ENCODE measurements around the gene ZBTB21. TPM values are rescaled to one million over a fixed set of nuclear protein-coding genes. Genes with fewer than 3 reads are reported as not detected.

The ZBTB21 gene
- total and polyA plus RNA-seq, 8 donors: 1.9 to 18.7 (median 4.8) TPM

GRCh38 chr21:42044871-42045495 is 34.8 kb upstream of the ZBTB21 start:
- intact Hi-C loops (cut with DNase I; ENCODE audit: low total_unique reads): no loop called here
- Histone ChIP-seq H3K4me1 (peaks cover under 1 to 8% (median 1%) of the 10 kb centered on the region in 4 donors), H3K9me3 (no peaks in the 10 kb centered on the region), H3K36me3 (no peaks in the 10 kb centered on the region), H3K27me3 (no peaks in the 10 kb centered on the region), H3K27ac (no peak overlapping the region), H3K4me3 (no peak overlapping the region)
- TF ChIP-seq POLR2A (IDR thresholded peaks at IDR 0.05) (no peak), EP300 (IDR thresholded peaks at IDR 0.05) (no peak), POLR2AphosphoS5 (IDR thresholded peaks at IDR 0.05) (no peak)
- TF ChIP-seq, protein P1, sequence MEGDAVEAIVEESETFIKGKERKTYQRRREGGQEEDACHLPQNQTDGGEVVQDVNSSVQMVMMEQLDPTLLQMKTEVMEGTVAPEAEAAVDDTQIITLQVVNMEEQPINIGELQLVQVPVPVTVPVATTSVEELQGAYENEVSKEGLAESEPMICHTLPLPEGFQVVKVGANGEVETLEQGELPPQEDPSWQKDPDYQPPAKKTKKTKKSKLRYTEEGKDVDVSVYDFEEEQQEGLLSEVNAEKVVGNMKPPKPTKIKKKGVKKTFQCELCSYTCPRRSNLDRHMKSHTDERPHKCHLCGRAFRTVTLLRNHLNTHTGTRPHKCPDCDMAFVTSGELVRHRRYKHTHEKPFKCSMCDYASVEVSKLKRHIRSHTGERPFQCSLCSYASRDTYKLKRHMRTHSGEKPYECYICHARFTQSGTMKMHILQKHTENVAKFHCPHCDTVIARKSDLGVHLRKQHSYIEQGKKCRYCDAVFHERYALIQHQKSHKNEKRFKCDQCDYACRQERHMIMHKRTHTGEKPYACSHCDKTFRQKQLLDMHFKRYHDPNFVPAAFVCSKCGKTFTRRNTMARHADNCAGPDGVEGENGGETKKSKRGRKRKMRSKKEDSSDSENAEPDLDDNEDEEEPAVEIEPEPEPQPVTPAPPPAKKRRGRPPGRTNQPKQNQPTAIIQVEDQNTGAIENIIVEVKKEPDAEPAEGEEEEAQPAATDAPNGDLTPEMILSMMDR (IDR thresholded peaks at IDR 0.05): no peak
- 90 to 95% (median 95%) methylated on average over 7 of the region's 7 CpGs for WGBS, 5 donors
- no peak for DNase-seq

GRCh38 chr21:42043961-42044360 is 33.8 kb upstream of the ZBTB21 start:
- DNase-seq: no peak
- WGBS, 5 donors: 90 to 93% (median 92%) methylated on average over 16 to 17 of the region's 17 CpGs
- Histone ChIP-seq H3K27ac (no peak overlapping the region), H3K27me3 (no peaks in the 10 kb centered on the region), H3K9me3 (no peaks in the 10 kb centered on the region), H3K4me3 (no peak overlapping the region), H3K36me3 (no peaks in the 10 kb centered on the region), H3K4me1 (peaks cover 6 to 12% (median 8%) of the 10 kb centered on the region in 4 donors)
- intact Hi-C loops (cut with DNase I; ENCODE audit: low total_unique reads): no loop called here
- TF ChIP-seq POLR2AphosphoS5 (IDR thresholded peaks at IDR 0.05): no peak
- TF ChIP-seq POLR2A (IDR thresholded peaks at IDR 0.05): no peak
- no peak for TF ChIP-seq EP300 (IDR thresholded peaks at IDR 0.05)
- TF ChIP-seq, protein P1 (IDR thresholded peaks at IDR 0.05): no peak

GRCh38 chr21:42043201-42043895 is 33.2 kb upstream of the ZBTB21 start:
- Histone ChIP-seq H3K27me3 (no peaks in the 10 kb centered on the region), H3K4me1 (peaks cover 6 to 11% (median 8%) of the 10 kb centered on the region in 4 donors), H3K27ac (no peak overlapping the region), H3K4me3 (no peak overlapping the region), H3K36me3 (no peaks in the 10 kb centered on the region), H3K9me3 (no peaks in the 10 kb centered on the region)
- TF ChIP-seq POLR2A (IDR thresholded peaks at IDR 0.05): no peak
- 84 to 91% (median 86%) methylated on average over 16 of the region's 16 CpGs for WGBS, 5 donors
- intact Hi-C loops (cut with DNase I; ENCODE audit: low total_unique reads): no loop called here
- no peak for DNase-seq

DNA sequence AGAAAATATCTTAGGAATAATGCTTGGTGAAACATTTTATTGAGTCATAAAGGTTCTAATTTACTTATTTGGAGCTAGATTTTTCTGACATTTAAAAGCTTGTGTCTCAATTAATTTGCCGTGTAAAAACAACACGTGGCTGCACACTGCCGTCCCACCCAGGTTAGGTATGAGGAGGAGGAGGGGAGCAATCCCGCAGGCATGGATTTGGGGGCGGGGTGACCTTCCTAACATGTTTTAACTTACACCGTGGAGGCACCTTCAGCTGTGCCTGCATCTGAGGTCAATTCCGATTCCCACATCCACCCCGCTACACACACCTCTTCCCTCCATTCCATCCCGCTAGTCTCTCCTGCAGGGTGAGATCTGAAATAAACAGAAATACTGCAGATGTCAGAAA is 32.5 kb upstream of the ZBTB21 start:
- Histone ChIP-seq H3K36me3 (no peaks in the 10 kb centered on the region), H3K27ac (no peak overlapping the region), H3K4me3 (no peak overlapping the region), H3K27me3 (no peaks in the 10 kb centered on the region), H3K9me3 (no peaks in the 10 kb centered on the region), H3K4me1 (peaks cover 6 to 10% (median 7%) of the 10 kb centered on the region in 4 donors)
- DNase-seq: peak in 1 of 2 donors; percentile 37
- intact Hi-C loops (cut with DNase I; ENCODE audit: low total_unique reads): no loop called here
- 58 to 75% (median 66%) methylated on average over 9 of the region's 9 CpGs for WGBS, 5 donors
- no peak for TF ChIP-seq EP300 (IDR thresholded peaks at IDR 0.05)

DNA sequence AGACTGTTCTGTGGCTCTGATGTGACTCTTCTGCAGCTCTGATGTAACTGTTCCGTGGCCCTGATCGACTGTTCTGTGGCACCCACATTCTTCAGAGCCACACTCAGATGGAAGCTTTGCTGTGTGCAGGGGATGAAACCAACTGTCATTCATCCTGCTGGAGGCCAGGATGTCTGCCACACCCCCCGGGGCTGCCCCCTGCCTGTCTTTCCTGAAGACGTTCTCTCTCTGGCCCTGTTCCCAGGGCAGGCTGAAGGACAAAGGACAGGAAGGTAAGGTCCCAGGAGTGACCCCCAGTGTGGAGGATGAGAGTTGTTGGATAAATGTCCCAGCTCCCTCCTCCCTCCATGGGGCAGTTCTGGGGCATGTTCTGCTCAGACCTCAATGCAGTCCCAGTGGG is 31.6 kb upstream of the ZBTB21 start:
- DNase-seq: no peak
- WGBS, 5 donors: 63 to 65% (median 65%) methylated on average over 2 to 4 of the region's 4 CpGs
- TF ChIP-seq, protein P1 (IDR thresholded peaks at IDR 0.05): no peak
- TF ChIP-seq POLR2A (IDR thresholded peaks at IDR 0.05) (no peak), POLR2AphosphoS5 (IDR thresholded peaks at IDR 0.05) (no peak), EP300 (IDR thresholded peaks at IDR 0.05) (no peak)
- Histone ChIP-seq H3K27ac (peak overlapping the region in 1 of 5 donors; percentile 36), H3K36me3 (no peaks in the 10 kb centered on the region), H3K9me3 (no peaks in the 10 kb centered on the region), H3K4me3 (no peak overlapping the region), H3K4me1 (peaks cover 6 to 10% (median 7%) of the 10 kb centered on the region in 4 donors), H3K27me3 (no peaks in the 10 kb centered on the region)
- intact Hi-C loops (cut with DNase I; ENCODE audit: low total_unique reads): no loop called here

All from stomach (tissue), 9 donors.